Nucleus accumbens (tissue), 56 donors: ENCODE measurements around the gene PACS1.
A peak's percentile ranks its signal among the peaks of the same experiment; 100 is the strongest.
"Not testable (repeated sequence)": the region's sequence is repeated elsewhere in the genome, so short reads cannot be mapped to it uniquely, and the experiment has no call there.

Source experiments
- DNase-seq, 56 donors: peaks; one replicate each; lab custom pipeline; 2025; lab: John Stamatoyannopoulos, UW

The PACS1 gene

DNA sequence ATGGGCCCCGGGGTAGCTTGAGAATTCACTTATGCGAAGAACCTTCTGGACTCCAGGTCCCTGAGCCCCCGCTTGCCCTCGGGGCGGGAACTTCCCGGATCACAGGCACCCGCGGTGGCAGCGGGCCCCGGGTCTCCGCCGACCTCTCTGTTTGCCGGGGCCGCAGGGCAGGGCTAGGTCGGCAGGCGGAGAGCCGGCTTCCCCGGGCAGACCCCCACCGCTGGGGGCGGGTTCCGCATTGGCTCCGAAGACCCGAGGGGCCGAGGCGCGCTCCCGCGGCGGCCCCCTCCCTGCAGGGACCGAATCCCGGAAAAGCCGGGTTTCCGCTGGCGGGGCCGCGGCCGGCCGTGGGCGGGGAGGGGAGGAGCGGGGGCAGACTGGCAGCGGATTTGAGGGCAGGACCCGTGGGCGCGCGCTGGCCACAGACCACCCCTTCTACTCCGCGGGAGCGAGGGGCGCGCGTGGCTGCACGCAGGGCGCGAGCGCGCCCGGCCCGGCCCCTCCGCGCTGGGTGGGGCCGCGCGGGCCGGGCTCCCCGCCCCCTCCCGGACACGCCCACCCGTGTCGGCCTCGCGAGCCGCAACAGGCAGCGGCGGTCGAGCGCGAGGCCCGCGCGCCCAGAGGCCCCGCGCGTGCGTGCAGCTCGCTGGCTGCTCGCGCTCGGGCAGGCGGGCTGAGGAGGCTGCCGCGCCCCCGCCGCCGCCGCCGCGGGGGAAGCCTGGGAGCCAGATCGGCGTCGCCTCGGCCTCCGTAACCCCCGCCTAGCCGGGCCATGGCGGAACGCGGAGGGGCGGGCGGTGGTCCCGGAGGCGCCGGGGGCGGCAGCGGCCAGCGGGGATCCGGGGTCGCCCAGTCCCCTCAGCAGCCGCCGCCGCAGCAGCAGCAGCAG, at the start of gene PACS1:
TSS of gene PACS1 (plus strand) at position 558 of the 889 bp plus-strand sequence. CDS start at position 773, 215 bp downstream.
- peak in 47 of 56 donors; percentile 20 to 80 (median 59) for DNase-seq

- no peak for DNase-seq
Measured at GRCh38 chr11:66020618-66021357, 49.3 kb upstream of the PACS1 start.

- peak in 41 of 56 donors; percentile 2 to 78 (median 22) for DNase-seq
Measured at GRCh38 chr11:66022401-66023185, 47.5 kb upstream of the PACS1 start.

- DNase-seq: not testable (repeated sequence)
Measured at GRCh38 chr11:66023186-66023440, 47.0 kb upstream of the PACS1 start.

GRCh38 chr11:66026017-66026529, 44.0 kb upstream of the PACS1 start, which contains the start of gene CATSPER1:
Gene CATSPER1, minus strand, starts transcription at chr11:66026479. Its CDS starts 100 bp downstream, at chr11:66026379.
- no peak for DNase-seq

DNA sequence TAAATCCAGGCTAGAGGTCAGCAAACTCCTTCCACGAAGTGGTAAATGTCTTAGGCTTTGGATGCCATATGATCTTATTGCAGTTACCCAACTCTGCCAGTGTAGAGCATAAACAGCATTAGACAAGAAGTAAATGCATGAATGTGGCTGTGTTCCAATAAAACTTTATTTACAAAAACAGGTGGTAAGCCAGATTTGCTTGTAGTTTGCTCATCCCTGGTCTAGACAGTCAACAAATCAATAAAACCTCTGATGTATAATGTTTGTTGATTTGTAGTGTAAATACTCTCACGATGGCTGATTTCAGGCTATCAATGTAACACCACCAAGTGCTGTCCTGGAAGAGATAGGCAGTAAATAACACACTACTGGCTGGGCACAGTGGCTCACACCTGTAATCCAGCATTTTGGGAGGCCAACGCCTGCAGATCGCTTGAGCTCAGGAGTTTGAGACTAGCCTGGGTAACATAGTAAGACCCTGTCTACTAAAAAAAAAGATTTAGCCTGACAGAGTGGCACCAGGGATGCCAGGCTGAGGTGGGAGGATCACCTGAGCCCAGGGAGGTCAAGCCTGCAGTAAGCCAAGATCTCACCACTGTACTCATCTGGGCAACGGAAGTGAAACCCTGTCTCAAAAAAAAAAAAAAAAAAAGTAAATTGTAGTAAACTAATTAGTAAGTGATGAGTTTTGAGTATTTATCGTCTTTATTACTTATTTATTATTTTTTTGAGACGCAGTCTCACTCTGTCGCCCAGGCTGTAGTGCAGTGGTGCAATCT, 36.9 kb upstream of the PACS1 start:
- DNase-seq: no peak

DNA sequence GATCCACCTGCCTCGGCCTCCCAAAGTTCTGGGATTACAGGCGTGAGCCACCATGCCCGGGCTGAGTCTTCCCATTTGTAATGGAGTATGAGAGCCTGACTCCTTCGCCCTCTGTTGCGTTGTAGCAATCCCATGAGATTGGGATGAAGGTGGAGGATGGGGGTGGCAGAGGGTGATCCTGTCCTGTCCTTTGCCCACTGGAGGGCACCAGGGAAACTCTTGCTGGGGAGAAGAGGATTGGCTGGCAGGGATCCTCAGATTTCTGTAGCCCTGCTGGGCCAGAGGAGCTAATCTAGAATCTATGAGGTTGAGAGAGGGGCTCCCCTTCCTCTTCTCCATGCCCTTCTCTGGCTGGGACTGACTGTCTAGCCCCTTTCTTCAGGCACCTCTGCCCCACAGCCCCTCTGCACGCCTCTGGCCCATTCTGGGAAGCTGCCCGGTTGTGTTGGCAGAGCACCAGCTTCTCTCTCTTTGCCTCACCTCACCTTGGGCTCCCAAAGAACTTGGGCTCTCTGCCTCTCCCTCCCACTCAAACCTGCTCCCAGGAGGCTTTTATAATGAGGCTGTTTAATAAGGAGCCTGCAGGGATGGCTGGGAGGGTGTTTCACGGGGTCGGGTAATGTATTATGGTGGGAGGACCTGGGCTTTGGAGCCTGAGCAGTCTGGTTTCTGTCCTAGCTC, 34.3 kb upstream of the PACS1 start:
- no peak for DNase-seq

DNA sequence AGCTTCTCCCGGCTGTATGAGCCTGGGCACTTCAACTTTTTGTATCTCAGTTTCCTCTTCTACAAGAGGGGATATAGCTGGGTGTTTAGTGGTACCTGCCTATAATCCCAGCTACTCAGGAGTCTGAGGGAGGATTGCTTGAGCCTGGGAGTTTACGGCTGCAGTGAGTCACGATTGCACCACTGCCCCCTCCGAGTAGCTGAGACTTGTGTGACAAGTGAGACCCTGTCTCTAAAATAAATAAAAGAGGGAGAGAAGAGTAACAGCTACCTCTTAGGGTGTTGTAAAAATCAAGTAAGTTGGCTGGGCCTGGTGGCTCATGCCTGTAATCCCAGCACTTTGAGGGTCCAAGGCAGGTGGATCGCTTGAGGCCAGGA, 33.8 kb upstream of the PACS1 start:
- DNase-seq: no peak

DNA sequence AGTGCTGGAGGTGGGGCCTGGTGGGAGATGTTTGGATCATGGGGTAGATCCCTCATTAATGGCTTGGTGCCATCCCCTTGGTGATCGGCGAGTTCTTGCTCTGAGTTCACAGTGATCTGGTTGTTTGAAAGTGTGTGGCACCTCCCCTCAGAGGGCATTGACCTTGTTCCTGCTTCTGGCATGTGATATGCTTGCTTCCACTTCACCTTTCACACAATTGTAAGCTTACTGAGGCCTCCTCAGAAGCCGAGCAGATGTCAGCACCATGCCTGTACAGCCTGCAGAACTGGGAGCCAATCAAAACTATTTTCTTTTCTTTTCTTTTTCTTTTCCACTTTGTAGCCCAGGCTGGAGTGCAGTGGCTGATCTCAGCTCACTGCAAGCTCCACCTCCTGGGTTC, 32.7 kb upstream of the PACS1 start:
- DNase-seq: no peak

- DNase-seq: no peak
Measured at GRCh38 chr11:66039765-66040164, 30.3 kb upstream of the PACS1 start.

DNA sequence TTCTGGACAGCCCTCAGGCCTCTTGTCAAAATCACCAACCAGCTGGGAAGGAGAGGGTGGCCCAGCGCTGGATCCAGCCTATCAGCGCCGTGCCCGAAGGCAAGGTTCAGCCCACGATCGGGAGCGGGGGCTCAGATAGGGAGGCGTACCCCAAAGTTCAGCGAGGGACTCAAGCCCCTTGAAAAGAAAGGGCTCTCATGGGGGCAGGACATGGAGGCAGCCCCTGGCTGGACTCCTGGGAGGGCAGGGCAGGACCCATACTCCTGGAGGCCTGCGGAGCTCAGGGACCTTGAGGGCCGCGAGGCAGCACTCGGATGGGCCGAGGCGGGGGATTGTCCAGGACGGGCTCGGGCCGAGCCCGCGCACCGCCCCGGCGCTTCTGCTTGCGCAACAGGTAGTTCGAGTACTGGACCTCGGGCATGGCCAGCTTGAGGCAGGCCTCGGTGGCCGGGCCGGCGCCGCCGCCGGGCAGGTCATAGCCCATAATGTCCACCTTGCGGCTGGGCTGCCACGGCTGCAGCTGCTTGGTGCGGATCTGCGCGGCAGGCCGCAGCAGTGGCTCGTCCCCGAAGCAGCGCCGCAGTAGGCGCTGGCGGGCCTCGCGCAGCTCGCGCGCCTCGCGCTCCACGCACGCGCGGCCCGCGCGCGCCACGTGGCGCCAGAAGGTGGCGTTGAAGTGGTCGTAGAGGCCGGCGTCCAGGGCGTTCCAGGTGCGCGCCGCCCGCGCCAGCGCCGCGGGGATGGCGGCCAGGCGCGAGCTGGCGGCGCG, 27.7 kb upstream of the PACS1 start:
- no peak for DNase-seq

- DNase-seq: no peak
Measured at GRCh38 chr11:66042996-66043906, 26.8 kb upstream of the PACS1 start.

DNA sequence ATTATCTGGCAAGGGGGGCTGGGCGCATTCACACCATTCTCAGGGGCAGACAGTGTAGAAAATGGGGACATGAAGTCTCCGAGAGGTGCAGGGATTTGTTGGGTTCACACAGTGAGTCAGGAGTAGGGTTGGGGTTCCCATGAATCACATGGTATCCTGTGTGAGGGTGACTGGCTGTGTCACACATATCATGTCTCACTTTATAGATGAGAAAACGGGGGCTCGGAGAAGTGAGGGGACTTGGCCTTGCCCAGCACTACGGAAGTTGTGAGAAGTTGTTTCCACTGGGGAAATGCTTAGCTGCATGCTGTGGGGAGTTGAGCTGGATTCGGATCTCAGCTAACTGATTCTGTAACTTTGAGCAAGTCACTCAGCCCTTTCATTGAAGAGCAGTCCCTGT, 25.3 kb upstream of the PACS1 start:
- no peak for DNase-seq

DNA sequence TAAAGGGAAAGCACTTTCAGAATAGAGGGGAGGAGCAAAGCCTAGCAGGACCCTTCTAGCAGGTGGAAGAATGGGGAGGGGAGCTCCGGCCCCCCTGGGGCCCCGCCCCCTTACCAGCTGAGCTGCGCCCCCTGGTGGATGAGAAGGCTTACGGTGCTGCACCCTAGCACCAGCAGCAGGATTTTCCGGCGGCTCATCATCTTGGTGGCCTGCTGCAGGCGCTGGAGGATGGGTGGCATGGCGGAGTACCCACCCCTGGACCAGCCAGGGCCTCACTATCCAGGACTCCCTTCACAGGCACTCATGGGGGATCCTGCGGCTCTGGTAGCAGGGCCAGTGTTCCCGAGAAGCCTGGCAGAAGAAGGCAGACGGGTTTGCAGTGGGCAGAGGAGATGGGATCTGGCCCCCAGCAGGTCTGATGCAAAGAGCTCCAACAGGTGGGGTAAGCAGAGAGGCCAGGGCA, 24.9 kb upstream of the PACS1 start:
- DNase-seq: peak in 51 of 56 donors; percentile 16 to 87 (median 57)

DNA sequence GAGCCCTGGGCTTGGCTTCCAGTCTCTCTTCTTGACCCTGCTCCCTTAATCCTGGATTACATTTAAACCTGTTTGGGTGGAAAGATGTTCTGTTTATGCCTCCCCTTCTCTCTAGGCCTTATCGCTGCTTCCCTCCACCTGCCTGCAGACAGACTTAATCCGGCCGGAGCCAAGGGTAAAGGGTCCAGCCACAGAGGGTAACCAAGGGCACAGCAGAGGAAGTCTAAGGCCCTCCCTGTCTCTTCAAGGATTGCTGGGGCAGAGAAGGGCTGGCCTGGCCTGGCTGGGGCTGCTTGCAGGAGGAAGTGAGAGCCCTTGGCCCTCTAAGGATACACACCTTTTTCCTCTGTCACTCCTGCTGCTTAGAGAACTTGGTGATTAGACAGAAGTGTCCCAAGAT, 23.2 kb upstream of the PACS1 start:
- no peak for DNase-seq

GRCh38 chr11:66047541-66048365, 22.3 kb upstream of the PACS1 start:
- DNase-seq: no peak
